ENCODE measurements around the gene RABAC1.

Gene RABAC1

DNA sequence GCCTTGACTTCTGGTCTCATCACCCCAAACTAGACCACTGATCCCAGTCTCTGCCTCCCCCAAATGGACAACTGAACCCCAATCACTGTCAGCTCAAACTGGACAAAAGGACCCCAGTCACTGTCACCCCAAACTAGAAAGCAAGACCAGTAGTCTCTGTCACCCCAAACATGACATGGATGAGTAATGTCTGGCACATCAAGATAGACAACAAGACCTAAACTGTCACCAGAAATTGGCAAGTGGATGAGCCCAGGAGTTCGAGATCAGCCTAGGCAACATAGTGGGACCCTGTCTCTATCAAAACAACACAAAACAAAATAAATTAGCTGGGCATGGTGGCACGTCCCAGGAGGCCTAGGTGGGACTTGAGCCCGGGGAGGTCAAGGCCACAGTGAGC, 12.0 kb downstream of the RABAC1 start:
- TF ChIP-seq, protein P1, sequence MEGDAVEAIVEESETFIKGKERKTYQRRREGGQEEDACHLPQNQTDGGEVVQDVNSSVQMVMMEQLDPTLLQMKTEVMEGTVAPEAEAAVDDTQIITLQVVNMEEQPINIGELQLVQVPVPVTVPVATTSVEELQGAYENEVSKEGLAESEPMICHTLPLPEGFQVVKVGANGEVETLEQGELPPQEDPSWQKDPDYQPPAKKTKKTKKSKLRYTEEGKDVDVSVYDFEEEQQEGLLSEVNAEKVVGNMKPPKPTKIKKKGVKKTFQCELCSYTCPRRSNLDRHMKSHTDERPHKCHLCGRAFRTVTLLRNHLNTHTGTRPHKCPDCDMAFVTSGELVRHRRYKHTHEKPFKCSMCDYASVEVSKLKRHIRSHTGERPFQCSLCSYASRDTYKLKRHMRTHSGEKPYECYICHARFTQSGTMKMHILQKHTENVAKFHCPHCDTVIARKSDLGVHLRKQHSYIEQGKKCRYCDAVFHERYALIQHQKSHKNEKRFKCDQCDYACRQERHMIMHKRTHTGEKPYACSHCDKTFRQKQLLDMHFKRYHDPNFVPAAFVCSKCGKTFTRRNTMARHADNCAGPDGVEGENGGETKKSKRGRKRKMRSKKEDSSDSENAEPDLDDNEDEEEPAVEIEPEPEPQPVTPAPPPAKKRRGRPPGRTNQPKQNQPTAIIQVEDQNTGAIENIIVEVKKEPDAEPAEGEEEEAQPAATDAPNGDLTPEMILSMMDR (IDR thresholded peaks at IDR 0.05; ENCODE audit: insufficient read depth, low read length, poor library complexity, severe bottlenecking): no peak
- Histone ChIP-seq H3K4me3 (replicated peaks; ENCODE audit: low read depth, low read length) (no peak overlapping the region), H3K27me3 (replicated peaks; ENCODE audit: control insufficient read depth, insufficient read depth, low read length) (no peaks in the 10 kb centered on the region), H3K36me3 (ENCODE audit: control insufficient read depth, insufficient read depth, low read length) (no peaks in the 10 kb centered on the region)
- no peak for DNase-seq (ENCODE audit: extremely low read depth, insufficient read length)

GRCh38 chr19:41945135-41945766, 13.9 kb downstream of the RABAC1 start:
- Histone ChIP-seq H3K27me3 (replicated peaks; ENCODE audit: control insufficient read depth, insufficient read depth, low read length) (no peaks in the 10 kb centered on the region), H3K4me3 (replicated peaks; ENCODE audit: low read depth, low read length) (no peak overlapping the region), H3K36me3 (ENCODE audit: control insufficient read depth, insufficient read depth, low read length) (no peaks in the 10 kb centered on the region)
- DNase-seq (ENCODE audit: extremely low read depth, insufficient read length): peak; percentile 90
- TF ChIP-seq, protein P1 (IDR thresholded peaks at IDR 0.05; ENCODE audit: insufficient read depth, low read length, poor library complexity, severe bottlenecking): no peak

DNA sequence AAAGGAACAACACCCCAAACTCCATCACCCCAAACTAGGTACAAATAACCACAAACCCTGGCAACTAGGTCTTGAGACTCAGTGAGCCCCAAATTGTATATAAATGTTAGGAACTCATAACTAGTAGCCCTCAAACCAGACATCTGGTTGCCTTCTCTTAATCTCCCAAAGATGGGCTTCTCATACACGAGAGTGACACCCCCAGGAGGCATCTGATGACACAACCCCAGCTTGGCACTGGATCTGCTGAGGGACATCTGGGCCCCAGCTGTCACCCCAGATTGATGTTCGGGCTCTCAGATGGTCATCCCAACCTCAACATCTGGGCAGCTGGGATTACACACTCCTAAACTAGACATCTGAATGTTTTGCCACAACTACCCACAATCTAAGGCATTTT, 14.8 kb downstream of the RABAC1 start:
- Histone ChIP-seq H3K36me3 (ENCODE audit: control insufficient read depth, insufficient read depth, low read length) (no peaks in the 10 kb centered on the region), H3K4me3 (replicated peaks; ENCODE audit: low read depth, low read length) (no peak overlapping the region), H3K27me3 (replicated peaks; ENCODE audit: control insufficient read depth, insufficient read depth, low read length) (no peaks in the 10 kb centered on the region)
- no peak for DNase-seq (ENCODE audit: extremely low read depth, insufficient read length)
- TF ChIP-seq, protein P1 (IDR thresholded peaks at IDR 0.05; ENCODE audit: insufficient read depth, low read length, poor library complexity, severe bottlenecking): no peak

DNA sequence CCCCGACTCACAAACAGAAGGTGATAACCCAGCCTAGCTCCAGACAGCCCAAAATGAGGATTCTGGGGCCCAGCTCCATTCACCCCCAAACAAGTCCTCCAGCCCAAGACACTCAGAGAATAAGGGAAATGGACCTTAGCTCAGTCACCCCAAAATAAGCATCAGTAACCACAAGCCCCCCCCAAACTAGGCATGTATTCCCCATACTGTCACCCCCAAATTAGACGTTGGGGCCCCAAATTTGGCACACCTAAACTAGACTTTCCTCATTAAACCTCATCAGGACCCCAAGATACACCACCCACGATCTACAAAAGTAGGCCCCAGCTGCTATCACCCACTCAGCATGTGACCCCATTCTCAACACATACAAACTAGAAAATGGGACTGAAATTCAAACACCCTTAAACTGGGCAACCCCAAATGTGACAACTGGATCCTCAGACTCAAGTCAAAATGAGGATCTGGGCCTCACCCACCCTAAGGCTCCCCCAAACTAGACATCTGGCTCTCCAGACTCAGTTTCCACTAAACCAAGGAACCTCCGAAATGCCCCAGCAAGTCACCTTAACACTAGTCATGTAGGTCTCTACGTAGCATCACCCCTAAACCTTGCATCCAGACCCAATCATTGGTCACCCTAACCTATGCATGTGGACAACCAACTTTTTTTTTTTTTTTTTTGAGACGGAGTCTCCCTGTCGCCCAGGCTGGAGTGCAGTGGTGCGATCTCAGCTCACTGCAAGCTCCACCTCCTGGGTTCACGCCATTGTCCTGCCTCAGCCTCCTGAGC, 17.5 kb downstream of the RABAC1 start:
- H3K36me3 ChIP-seq (ENCODE audit: control insufficient read depth, insufficient read depth, low read length): no peaks in the 10 kb centered on the region
- no peaks in the 10 kb centered on the region for H3K27me3 ChIP-seq (replicated peaks; ENCODE audit: control insufficient read depth, insufficient read depth, low read length)
- peak overlapping the region; percentile 8 for H3K4me3 ChIP-seq (replicated peaks; ENCODE audit: low read depth, low read length)
- TF ChIP-seq, protein P1 (IDR thresholded peaks at IDR 0.05; ENCODE audit: insufficient read depth, low read length, poor library complexity, severe bottlenecking): no peak
- no peak for DNase-seq (ENCODE audit: extremely low read depth, insufficient read length)

GRCh38 chr19:41940731-41941409, 18.3 kb downstream of the RABAC1 start:
- H3K27me3 ChIP-seq (replicated peaks; ENCODE audit: control insufficient read depth, insufficient read depth, low read length): no peaks in the 10 kb centered on the region
- H3K36me3 ChIP-seq (ENCODE audit: control insufficient read depth, insufficient read depth, low read length): no peaks in the 10 kb centered on the region
- no peak for DNase-seq (ENCODE audit: extremely low read depth, insufficient read length)
- TF ChIP-seq, protein P1 (IDR thresholded peaks at IDR 0.05; ENCODE audit: insufficient read depth, low read length, poor library complexity, severe bottlenecking): no peak
- peak overlapping the region; percentile 67 for H3K4me3 ChIP-seq (replicated peaks; ENCODE audit: low read depth, low read length)
